Upper lobe of left lung (tissue), 6 donors: ENCODE data around the gene IL21. TPM values are rescaled to one million over a fixed set of nuclear protein-coding genes. Genes with fewer than 3 reads are reported as not detected.
"Not testable (repeated sequence)": the region's sequence is repeated elsewhere in the genome, so short reads cannot be mapped to it uniquely, and the experiment has no call there.

ENCODE experiments used
- ATAC-seq, 2 donors: fragments of 200-7000 bp; cut with Tn5 transposase; one replicate each; pipeline ENCODE4 v1.9.1; 2022; ENCODE audit warnings: mild to moderate bottlenecking in 2 of 2, moderate library complexity in 2 of 2; ENCODE audit not compliant: low FRiP score in 2 of 2
- DNase-seq, 2 donors: peaks; one replicate each; pipeline ENCODE4 v3.0.0-alpha.2; 2019 to 2020
- H3K27ac ChIP-seq, 4 donors: fragments of 200-600 bp; sonication (generic); one replicate each; pipeline ENCODE4 v1.5.1; 2016 to 2019
- H3K27me3 ChIP-seq, 4 donors: fragments of 200-600 bp; sonication (generic); one replicate each; pipeline ENCODE4 v1.5.1; 2017 to 2019
- H3K36me3 ChIP-seq, 4 donors: fragments of 200-600 bp; sonication (generic); one replicate each; pipeline ENCODE4 v1.5.1; 2016 to 2019
- H3K4me1 ChIP-seq, 4 donors: fragments of 200-600 bp; sonication (generic); one replicate each; pipeline ENCODE4 v1.5.1; 2018 to 2019
- H3K4me3 ChIP-seq, 4 donors: fragments of 200-600 bp; sonication (generic); one replicate each; pipeline ENCODE4 v1.5.1; 2017 to 2019; ENCODE audit warnings: mild to moderate bottlenecking in 2 of 4, moderate library complexity in 1 of 4
- H3K9me3 ChIP-seq, 4 donors: fragments of 200-600 bp; sonication (generic); one replicate each; pipeline ENCODE4 v1.5.1; 2018 to 2019
- CTCF ChIP-seq, 6 experiments: fragments of 450-650 bp in 4 of 6; fragments of 200-600 bp in 2 of 6; sonication (generic) in 2 of 6; IDR thresholded peaks; one replicate each; pipeline ENCODE4 v1.5.1; 2016 to 2019; ENCODE audit warnings: antibody characterized with exemption in 6 of 6
- EP300 ChIP-seq, 4 donors: sonication (generic); formaldehyde crosslinking; IDR thresholded peaks; one replicate each; pipeline ENCODE4 v1.5.1; 2017; ENCODE audit warnings: antibody characterized with exemption in 4 of 4, control low read depth in 2 of 4
- POLR2A ChIP-seq, 4 donors: fragments of 450-650 bp; IDR thresholded peaks; one replicate each; pipeline ENCODE4 v1.5.1; 2016 to 2017; ENCODE audit warnings: antibody characterized with exemption in 4 of 4, mild to moderate bottlenecking in 2 of 4
- POLR2AphosphoS5 ChIP-seq, 2 donors: sonication (generic); formaldehyde crosslinking; IDR thresholded peaks; one replicate each; pipeline ENCODE4 v1.5.1; 2017; ENCODE audit warnings: antibody characterized with exemption in 2 of 2
- WGBS, 2 donors: methylation state at CpG; one replicate each; pipeline ENCODE4 v1.1.5; 2017 to 2018; 5-methylcytosine and 5-hydroxymethylcytosine counted together
- total RNA-seq, 6 donors: library from RNA; depleted of rRNA in 4 of 6; stranded (reverse); fragments of >200 nt in 4 of 6; gene quantifications; one replicate each; pipeline versions ENCODE4 v1.1.0 to v1.2.1, GENCODE V29; 2016 to 2021
- donor health status: DM: no; HTN: no; CAD: no; lungs with moderate emphysema.
- donor health status: DM: no; HTN: yes; CAD: no; lungs with severe emphysema.

Gene IL21
- total RNA-seq, 6 donors from 2014 or later, result not detected

- Histone ChIP-seq H3K36me3 (no peaks in the 10 kb centered on the region), H3K4me3 (no peak overlapping the region), H3K9me3 (peaks cover 0 to 6% (median 0%) of the 10 kb centered on the region in 4 donors), H3K27me3 (no peaks in the 10 kb centered on the region), H3K27ac (no peak overlapping the region), H3K4me1 (peaks cover 0 to 5% (median 2%) of the 10 kb centered on the region in 4 donors)
- no peak for TF ChIP-seq POLR2AphosphoS5 (IDR thresholded peaks at IDR 0.05)
- WGBS, 2 donors, result 70 to 72% methylated on average over 4 of the region's 4 CpGs
- ATAC-seq, result no peak
- no peak for DNase-seq
These were observed 40.6 kb upstream of the IL21 start for GRCh38 chr4:122661176-122662160.

DNA sequence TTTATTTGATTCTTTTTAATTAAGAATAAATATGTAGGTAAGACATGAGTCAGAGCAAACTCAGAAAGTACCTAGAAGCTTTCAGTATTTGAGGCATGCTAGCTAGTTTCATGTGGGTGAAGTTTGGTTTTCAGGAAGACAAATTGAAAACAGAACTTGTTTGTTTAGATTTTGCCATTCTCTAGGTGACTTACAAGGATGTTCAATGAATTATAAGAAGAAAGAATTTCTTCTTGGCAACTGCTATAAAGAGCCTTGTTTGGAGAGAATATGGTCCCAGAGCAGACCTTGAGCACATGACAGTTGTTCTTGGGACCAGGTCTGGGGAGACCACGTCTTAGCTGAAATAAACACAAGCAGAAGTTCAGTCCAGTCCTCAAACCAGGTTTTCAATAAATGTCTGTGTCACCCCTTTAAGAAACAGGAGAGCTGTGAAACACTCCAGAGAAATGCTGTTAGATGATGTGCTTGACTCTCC, 38.0 kb upstream of the IL21 start:
- ATAC-seq (no peak), DNase-seq (no peak)
- Histone ChIP-seq H3K4me1 (no peaks in the 10 kb centered on the region), H3K4me3 (no peak overlapping the region), H3K9me3 (peaks cover 0 to 6% (median 0%) of the 10 kb centered on the region in 4 donors), H3K27me3 (no peaks in the 10 kb centered on the region), H3K27ac (no peak overlapping the region), H3K36me3 (no peaks in the 10 kb centered on the region)
- no peak for TF ChIP-seq CTCF (IDR thresholded peaks at IDR 0.05)
- no peak for TF ChIP-seq POLR2AphosphoS5 (IDR thresholded peaks at IDR 0.05)
- no peak for TF ChIP-seq POLR2A (IDR thresholded peaks at IDR 0.05)
- TF ChIP-seq EP300 (IDR thresholded peaks at IDR 0.05), result no peak
- 42 to 48% methylated on average over 1 of the region's 1 CpG for WGBS, 2 donors

GRCh38 chr4:122658377-122658776, 37.5 kb upstream of the IL21 start:
- 85 to 87% methylated on average over 2 of the region's 2 CpGs for WGBS, 2 donors
- Histone ChIP-seq H3K36me3 (no peaks in the 10 kb centered on the region), H3K9me3 (peaks cover 0 to 6% (median 0%) of the 10 kb centered on the region in 4 donors), H3K27ac (no peak overlapping the region), H3K4me3 (no peak overlapping the region), H3K27me3 (no peaks in the 10 kb centered on the region), H3K4me1 (no peaks in the 10 kb centered on the region)
- ATAC-seq (no peak), DNase-seq (no peak)
- TF ChIP-seq EP300 (IDR thresholded peaks at IDR 0.05) (no peak), POLR2AphosphoS5 (IDR thresholded peaks at IDR 0.05) (no peak), CTCF (IDR thresholded peaks at IDR 0.05) (no peak), POLR2A (IDR thresholded peaks at IDR 0.05) (no peak)

- ATAC-seq, result no peak
- Histone ChIP-seq H3K27ac (no peak overlapping the region), H3K4me1 (no peaks in the 10 kb centered on the region), H3K36me3 (no peaks in the 10 kb centered on the region), H3K27me3 (no peaks in the 10 kb centered on the region), H3K4me3 (no peak overlapping the region), H3K9me3 (peaks cover 0 to 6% (median 0%) of the 10 kb centered on the region in 4 donors)
- no peak for TF ChIP-seq EP300 (IDR thresholded peaks at IDR 0.05)
- TF ChIP-seq POLR2AphosphoS5 (IDR thresholded peaks at IDR 0.05), result no peak
- no peak for TF ChIP-seq POLR2A (IDR thresholded peaks at IDR 0.05)
- no peak for TF ChIP-seq CTCF (IDR thresholded peaks at IDR 0.05)
- WGBS, 2 donors, result 83 to 92% methylated on average over 1 of the region's 1 CpG
- no peak for DNase-seq
These were observed 36.7 kb upstream of the IL21 start for GRCh38 chr4:122657553-122657952.

GRCh38 chr4:122656583-122656982, 35.7 kb upstream of the IL21 start:
- H3K4me3 ChIP-seq, H3K27me3 ChIP-seq, DNase-seq, H3K9me3 ChIP-seq, H3K36me3 ChIP-seq, H3K27ac ChIP-seq, H3K4me1 ChIP-seq, ATAC-seq: not testable (repeated sequence)
- WGBS, 2 donors, result 77 to 81% methylated on average over 5 of the region's 5 CpGs
